HG02763 (cell line): ENCODE measurements around the gene EFCAB8.
"Not testable (repeated sequence)": the region's sequence is repeated elsewhere in the genome, so short reads cannot be mapped to it uniquely, and the experiment has no call there.

Source experiments
- ATAC-seq: cut with Tn5 transposase; IDR thresholded peaks from one replicate; pipeline ENCODE4 v1.9.1; 2021; ENCODE audit warnings: mild to moderate bottlenecking, moderate library complexity; ENCODE audit not compliant: unreplicated experiment

EFCAB8 gene

DNA sequence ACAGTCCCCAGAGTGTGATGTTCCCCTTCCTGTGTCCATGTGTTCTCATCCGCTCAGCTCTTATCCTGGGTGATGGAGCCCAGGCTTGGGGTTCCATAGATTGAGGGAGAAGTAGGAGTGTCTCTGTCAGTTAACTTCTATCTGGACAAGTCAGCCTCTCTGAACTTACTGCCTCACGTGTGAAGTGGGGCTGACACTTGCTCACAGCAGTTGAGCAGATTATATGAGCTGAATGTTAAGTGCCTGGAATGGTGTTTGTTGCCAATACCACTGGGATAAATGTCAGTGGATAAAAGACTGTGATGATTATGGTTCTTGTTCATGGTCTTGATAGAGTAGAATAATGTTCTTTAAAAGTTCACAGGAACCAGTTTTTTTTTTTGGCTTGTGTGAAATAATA is 17.1 kb upstream of the EFCAB8 start:
- ATAC-seq = no peak

DNA sequence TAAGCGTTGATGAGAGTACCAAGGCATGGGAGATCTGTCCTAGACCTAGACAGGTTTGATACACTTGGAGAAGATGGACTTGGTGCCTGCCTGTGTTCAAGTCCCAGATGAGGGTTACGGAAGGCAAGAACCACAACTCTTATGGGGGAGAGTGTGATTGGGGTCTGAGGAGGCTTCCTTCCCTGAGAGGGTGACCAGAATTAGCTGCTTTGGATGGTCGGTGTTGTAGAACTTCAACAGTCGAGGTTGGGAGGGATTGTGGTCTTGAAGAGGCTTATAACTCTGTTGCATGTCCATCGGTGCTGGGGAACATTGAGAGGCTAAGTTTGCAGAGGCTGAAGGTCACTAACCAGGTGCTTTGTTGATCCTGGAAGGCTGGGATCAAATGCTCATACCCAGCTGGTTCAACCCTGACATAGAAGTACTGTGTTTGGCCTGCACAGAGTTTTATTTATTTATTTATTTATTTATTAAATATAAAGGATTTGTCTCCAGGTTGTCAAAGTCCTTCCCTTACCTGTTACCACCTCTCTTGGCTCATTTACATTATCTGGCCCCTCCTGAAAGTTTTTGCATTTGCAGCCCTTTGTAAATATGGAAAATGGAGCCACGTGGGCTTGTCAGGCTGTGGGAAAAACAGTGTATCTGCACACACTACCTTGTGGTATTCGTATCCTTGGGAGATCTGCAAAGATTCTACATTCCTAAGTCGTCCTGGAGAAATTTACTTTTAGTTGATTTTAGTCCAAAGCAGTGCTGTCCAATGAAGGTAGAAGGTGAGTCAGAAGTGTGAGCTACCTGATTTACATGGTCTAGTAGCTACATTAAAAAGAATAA is 15.8 kb upstream of the EFCAB8 start:
- ATAC-seq = no peak

DNA sequence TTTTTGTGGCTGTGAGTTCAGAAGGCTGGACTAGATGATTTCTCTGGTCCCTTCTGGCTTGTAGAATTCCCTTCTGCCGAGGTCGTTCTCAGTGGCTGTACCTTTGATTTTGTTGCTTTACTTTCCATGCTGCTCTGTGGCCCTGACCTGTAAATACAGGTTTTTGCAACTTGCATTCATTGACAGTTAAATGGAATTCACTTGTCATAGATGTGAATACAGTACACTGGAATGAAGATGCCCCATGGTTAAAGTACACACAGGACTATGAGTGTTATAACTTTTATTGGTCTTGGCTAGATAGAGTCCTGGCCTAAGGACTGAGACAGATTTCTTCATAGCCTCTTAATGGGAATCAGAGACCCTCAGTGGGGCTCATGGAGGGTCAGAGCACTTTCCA is 12.9 kb upstream of the EFCAB8 start:
- no peak for ATAC-seq

GRCh38 chr20:32846852-32847251 is 11.9 kb upstream of the EFCAB8 start:
- ATAC-seq = no peak

GRCh38 chr20:32847964-32848363 is 10.8 kb upstream of the EFCAB8 start:
- no peak for ATAC-seq

DNA sequence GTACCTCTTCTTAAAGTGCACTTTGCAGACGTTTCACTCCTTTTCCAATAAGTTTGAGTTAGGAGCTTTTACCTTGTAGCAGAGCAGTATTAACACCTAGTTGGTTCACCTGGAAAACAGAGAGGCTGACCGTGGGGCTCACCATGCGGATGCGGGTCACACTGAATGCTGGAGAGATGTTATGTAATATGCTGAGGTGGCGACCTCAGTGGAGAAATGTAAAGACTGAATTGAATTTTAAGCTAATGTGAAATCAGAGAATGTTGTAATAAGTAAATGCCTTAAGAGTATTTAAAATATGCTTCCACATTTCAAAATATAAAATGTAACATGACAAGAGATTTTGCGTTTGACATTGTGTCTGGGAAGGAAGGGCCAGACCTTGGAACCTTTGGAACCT is 9.9 kb upstream of the EFCAB8 start:
- no peak for ATAC-seq

DNA sequence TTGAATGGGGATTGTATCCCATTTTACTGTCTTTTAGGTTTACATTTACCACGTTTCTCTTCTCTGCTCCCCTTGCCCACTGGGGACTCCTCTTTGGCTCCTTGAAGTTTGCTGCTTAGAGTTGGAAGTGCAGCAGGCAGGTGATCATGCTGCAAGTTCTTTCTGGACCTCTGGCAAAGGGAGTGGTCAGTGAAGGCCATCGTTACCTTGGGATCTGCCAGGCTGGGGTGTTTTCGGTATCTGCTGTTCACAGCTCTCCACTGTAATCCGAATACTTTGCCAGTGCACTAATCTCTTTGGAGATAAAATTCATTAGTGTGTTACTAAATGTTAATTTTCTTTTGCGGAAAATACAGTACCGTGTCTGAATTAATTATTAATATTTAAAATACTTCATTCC is 9.1 kb upstream of the EFCAB8 start:
- ATAC-seq = no peak

GRCh38 chr20:32855387-32855786 is 3.3 kb upstream of the EFCAB8 start:
- no peak for ATAC-seq

GRCh38 chr20:32858189-32858588 is 534 bp upstream of the EFCAB8 start:
- ATAC-seq = no peak

- ATAC-seq = no peak
Measured at GRCh38 chr20:32861446-32861845, 2.7 kb downstream of the EFCAB8 start.

- ATAC-seq = no peak
Measured at GRCh38 chr20:32869562-32869961, 10.8 kb downstream of the EFCAB8 start.

GRCh38 chr20:32870526-32870925 is 11.8 kb downstream of the EFCAB8 start:
- not testable (repeated sequence) for ATAC-seq

GRCh38 chr20:32870985-32871384 is 12.3 kb downstream of the EFCAB8 start:
- ATAC-seq = no peak

DNA sequence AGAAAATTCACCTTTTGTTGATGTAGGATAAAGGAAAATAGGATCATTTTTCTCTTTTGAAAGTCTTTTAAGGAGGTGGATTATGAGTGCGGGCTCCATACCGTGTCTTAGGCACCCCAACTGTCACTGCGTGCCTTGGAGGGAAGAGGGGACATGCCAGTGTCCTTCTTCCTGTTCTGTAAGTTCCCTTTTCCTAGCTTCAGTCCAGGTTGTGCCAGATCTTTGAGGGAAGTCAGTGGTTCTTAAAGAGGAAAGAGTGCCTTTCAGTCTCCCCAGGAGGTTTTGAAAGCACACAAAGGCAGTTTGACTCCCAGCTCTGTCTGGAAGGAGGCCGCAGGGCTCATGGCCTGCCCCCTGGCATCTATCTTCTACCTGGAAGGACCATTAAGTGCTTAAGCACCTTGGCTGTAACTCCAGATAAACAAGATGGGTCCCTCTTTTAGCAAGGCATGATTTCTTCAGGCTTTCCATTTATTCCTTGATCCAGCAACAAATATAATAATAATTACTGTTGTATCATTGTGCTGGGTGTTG is 13.0 kb downstream of the EFCAB8 start:
- no peak for ATAC-seq

GRCh38 chr20:32872266-32872665 is 13.5 kb downstream of the EFCAB8 start:
- ATAC-seq = no peak

- no peak for ATAC-seq
Measured at GRCh38 chr20:32875673-32876072, 16.9 kb downstream of the EFCAB8 start.

DNA sequence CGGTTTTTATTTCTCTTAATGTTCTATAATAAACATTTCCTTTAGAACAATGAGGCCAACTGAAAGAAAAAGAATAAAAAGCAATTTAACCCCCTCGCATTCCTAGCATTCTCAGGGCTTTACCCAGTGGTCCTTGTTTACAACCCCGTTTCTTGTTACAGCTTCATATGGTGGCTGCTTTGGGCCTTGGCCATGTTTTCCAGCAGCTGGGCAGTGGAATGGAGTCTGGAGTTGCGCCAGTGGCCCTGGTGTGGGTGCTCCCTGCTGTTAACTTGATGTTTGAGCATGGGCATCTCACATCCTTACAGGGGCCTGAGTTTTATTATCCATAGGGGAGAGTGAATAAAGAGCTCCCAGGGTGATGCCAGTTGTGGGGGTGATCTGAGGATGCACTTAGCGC is 18.8 kb downstream of the EFCAB8 start:
- no peak for ATAC-seq

DNA sequence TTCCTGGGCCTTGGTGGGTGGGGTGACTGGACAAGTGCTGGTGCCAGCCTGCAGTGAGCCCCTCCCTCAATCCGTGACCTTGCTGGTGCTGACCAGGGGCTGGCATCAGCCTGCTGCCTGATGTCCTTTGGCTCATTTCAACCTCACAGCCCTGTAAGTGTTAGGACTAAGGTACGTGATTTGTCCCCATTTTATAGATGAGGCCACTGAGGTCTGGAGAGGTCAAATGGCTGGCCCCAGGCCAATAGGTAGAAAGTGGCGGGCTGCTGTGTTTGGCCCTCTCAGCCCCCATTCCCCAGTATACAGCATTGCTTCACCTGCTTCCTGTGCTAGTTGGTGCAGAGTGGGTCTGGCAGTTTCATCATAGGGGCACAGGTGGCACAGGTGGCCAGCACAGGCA is 20.1 kb downstream of the EFCAB8 start:
- ATAC-seq = no peak

GRCh38 chr20:32879538-32879937 is 20.8 kb downstream of the EFCAB8 start:
- no peak for ATAC-seq

DNA sequence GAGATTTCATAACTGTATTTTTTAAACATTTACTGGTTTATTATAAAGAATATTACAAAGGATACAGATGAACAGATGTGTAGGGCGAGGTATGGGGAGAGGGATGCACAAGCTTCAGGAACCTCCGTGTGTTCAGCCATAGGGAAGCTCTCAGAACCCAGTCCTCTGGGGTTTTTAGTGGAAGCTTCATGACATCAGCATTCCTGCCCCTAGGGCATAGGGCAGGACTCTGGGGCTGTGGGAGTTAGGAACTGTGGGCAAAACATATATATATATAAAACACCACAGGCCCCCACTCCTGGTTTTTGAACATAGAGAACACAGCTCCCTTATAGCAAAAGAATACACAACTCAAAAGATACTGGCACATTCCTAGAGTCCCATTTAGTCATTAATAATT is 21.9 kb downstream of the EFCAB8 start:
- ATAC-seq = no peak

- ATAC-seq = no peak
Measured at GRCh38 chr20:32883081-32883480, 24.4 kb downstream of the EFCAB8 start.

DNA sequence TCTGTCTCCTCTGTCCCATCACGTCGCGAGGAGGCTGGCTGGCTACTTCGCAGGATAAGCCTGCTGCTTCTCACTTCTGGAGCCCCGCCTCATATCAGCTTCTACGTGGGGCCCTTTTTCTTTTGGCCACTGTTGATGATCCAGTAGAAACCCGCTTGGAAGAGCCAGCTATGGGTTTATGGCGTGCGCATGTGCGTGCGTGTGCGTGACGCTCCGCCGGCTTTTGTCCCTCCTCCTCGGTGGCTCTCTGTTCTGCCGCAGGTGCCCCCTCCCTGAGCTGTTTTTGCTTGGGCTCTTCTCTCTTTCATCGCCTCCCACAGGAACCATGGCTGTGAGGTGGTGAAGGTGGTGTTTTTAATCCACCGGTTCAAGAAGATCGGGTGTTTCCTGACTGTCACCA is 26.5 kb downstream of the EFCAB8 start:
- ATAC-seq = no peak

DNA sequence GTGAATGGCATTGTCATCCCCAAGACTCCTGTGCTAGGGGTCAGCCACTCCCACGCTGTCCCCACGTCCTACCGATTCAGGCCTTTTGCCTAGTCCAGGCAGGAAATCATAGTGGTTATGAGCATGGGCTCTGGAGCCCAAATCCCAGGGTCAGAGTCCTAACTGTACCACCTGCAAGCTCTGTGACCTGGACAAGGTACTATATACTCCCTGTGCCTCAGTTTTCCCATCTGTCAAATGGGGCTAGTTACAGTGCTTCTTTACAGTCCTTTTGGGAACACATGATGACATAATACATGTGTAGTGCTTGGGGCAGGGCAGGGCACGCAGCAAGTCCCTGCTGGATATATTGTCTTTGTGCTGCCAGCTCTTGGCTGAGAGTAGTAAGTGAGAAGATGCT is 27.2 kb downstream of the EFCAB8 start:
- ATAC-seq = no peak
